ENCODE results near the gene DUSP14. TPM values are rescaled to one million over a fixed set of nuclear protein-coding genes. Genes with fewer than 3 reads are reported as not detected.

The DUSP14 gene
- total and polyA plus RNA-seq, 2 of the 13 experiments (the other 11 are each of a cell fraction or from before 2014, with no cell fraction given): 33.5 to 39.8 TPM

- TF ChIP-seq THAP9 (CRISPR knock-in tag; IDR thresholded peaks at IDR 0.05; ENCODE audit: borderline replicate concordance) (peak; percentile 72; the same call in 1 of the 2 replicates), ZBTB7A (CRISPR knock-in tag; IDR thresholded peaks at IDR 0.05) (no peak), KDM2A (CRISPR knock-in tag; IDR thresholded peaks at IDR 0.05; ENCODE audit: borderline replicate concordance, low read depth) (peak; percentile 6; the same call in 1 of the 2 replicates), SETDB1 (CRISPR knock-in tag; IDR thresholded peaks at IDR 0.05; ENCODE audit: borderline replicate concordance) (no peak), CENPX (CRISPR knock-in tag; IDR thresholded peaks at IDR 0.05) (no peak), DR1 (CRISPR knock-in tag; IDR thresholded peaks at IDR 0.05) (0 out of 2 replicates have a peak, but pooled peaks have one; percentile 32), BRD4 (CRISPR knock-in tag; IDR thresholded peaks at IDR 0.05) (peak; percentile 68; the same call in 1 of the 2 replicates), AHR (CRISPR knock-in tag; IDR thresholded peaks at IDR 0.05) (peak; percentile 39; the same call in 1 of the 2 replicates), PLSCR1 (CRISPR knock-in tag; IDR thresholded peaks at IDR 0.05; ENCODE audit: borderline replicate concordance) (no peak), KLF9 (CRISPR knock-in tag; IDR thresholded peaks at IDR 0.05; ENCODE audit: low read depth) (peak; percentile 13; the same call in 1 of the 2 replicates), THAP8 (CRISPR knock-in tag; IDR thresholded peaks at IDR 0.05; ENCODE audit: borderline replicate concordance) (peak; percentile 86; the same call in 1 of the 2 replicates), ZNF589 (CRISPR knock-in tag; conservative IDR thresholded peaks at IDR 0.05) (0 out of 2 replicates have a peak, but pooled peaks have one; percentile 1), ZNF17 (CRISPR knock-in tag; IDR thresholded peaks at IDR 0.05) (no peak), DDIT3 (CRISPR knock-in tag; IDR thresholded peaks at IDR 0.05) (no peak)
- TF ChIP-seq, protein P1, sequence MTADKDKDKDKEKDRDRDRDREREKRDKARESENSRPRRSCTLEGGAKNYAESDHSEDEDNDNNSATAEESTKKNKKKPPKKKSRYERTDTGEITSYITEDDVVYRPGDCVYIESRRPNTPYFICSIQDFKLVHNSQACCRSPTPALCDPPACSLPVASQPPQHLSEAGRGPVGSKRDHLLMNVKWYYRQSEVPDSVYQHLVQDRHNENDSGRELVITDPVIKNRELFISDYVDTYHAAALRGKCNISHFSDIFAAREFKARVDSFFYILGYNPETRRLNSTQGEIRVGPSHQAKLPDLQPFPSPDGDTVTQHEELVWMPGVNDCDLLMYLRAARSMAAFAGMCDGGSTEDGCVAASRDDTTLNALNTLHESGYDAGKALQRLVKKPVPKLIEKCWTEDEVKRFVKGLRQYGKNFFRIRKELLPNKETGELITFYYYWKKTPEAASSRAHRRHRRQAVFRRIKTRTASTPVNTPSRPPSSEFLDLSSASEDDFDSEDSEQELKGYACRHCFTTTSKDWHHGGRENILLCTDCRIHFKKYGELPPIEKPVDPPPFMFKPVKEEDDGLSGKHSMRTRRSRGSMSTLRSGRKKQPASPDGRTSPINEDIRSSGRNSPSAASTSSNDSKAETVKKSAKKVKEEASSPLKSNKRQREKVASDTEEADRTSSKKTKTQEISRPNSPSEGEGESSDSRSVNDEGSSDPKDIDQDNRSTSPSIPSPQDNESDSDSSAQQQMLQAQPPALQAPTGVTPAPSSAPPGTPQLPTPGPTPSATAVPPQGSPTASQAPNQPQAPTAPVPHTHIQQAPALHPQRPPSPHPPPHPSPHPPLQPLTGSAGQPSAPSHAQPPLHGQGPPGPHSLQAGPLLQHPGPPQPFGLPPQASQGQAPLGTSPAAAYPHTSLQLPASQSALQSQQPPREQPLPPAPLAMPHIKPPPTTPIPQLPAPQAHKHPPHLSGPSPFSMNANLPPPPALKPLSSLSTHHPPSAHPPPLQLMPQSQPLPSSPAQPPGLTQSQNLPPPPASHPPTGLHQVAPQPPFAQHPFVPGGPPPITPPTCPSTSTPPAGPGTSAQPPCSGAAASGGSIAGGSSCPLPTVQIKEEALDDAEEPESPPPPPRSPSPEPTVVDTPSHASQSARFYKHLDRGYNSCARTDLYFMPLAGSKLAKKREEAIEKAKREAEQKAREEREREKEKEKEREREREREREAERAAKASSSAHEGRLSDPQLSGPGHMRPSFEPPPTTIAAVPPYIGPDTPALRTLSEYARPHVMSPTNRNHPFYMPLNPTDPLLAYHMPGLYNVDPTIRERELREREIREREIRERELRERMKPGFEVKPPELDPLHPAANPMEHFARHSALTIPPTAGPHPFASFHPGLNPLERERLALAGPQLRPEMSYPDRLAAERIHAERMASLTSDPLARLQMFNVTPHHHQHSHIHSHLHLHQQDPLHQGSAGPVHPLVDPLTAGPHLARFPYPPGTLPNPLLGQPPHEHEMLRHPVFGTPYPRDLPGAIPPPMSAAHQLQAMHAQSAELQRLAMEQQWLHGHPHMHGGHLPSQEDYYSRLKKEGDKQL (CRISPR knock-in tag; IDR thresholded peaks at IDR 0.05; ENCODE audit: low read depth): peak; percentile 32; the same call in 1 of the 2 replicates
- TF ChIP-seq, protein P2, sequence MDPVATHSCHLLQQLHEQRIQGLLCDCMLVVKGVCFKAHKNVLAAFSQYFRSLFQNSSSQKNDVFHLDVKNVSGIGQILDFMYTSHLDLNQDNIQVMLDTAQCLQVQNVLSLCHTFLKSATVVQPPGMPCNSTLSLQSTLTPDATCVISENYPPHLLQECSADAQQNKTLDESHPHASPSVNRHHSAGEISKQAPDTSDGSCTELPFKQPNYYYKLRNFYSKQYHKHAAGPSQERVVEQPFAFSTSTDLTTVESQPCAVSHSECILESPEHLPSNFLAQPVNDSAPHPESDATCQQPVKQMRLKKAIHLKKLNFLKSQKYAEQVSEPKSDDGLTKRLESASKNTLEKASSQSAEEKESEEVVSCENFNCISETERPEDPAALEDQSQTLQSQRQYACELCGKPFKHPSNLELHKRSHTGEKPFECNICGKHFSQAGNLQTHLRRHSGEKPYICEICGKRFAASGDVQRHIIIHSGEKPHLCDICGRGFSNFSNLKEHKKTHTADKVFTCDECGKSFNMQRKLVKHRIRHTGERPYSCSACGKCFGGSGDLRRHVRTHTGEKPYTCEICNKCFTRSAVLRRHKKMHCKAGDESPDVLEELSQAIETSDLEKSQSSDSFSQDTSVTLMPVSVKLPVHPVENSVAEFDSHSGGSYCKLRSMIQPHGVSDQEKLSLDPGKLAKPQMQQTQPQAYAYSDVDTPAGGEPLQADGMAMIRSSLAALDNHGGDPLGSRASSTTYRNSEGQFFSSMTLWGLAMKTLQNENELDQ (CRISPR knock-in tag; IDR thresholded peaks at IDR 0.05; ENCODE audit: borderline replicate concordance): no peak
Observed at GRCh38 chr17:37488607-37489196, 989 bp upstream of the DUSP14 start (continued).

All from HepG2 (cell line).